HG03066 (cell line): ENCODE data around the gene CDON.
"Not testable (repeated sequence)": the region's sequence is repeated elsewhere in the genome, so short reads cannot be mapped to it uniquely, and the experiment has no call there.

ENCODE experiments used
- ATAC-seq: cut with Tn5 transposase; IDR thresholded peaks from one replicate; pipeline ENCODE4 v1.9.1; 2021; ENCODE audit warnings: low read depth; ENCODE audit not compliant: unreplicated experiment

CDON gene

GRCh38 chr11:125931116-125931515, 131.6 kb downstream of the CDON start:
- ATAC-seq: no peak

- ATAC-seq: no peak
Measured at GRCh38 chr11:125930076-125930450, 132.6 kb downstream of the CDON start.

GRCh38 chr11:125929445-125930075, 133.1 kb downstream of the CDON start:
- ATAC-seq: no peak

- ATAC-seq: no peak
Measured at GRCh38 chr11:125926682-125927081, 136.0 kb downstream of the CDON start.

GRCh38 chr11:125925804-125926203, 136.9 kb downstream of the CDON start:
- no peak for ATAC-seq

GRCh38 chr11:125925247-125925740, 137.4 kb downstream of the CDON start:
- ATAC-seq: no peak

GRCh38 chr11:125924384-125925007, 138.2 kb downstream of the CDON start:
- ATAC-seq: no peak

GRCh38 chr11:125923633-125924032, 139.0 kb downstream of the CDON start:
- ATAC-seq: no peak

- ATAC-seq: no peak
Measured at GRCh38 chr11:125923012-125923579, 139.6 kb downstream of the CDON start.

- ATAC-seq: no peak
Measured at GRCh38 chr11:125922156-125922555, 140.5 kb downstream of the CDON start.

- no peak for ATAC-seq
Measured at GRCh38 chr11:125921042-125921441, 141.6 kb downstream of the CDON start.

GRCh38 chr11:125918140-125918840, 144.4 kb downstream of the CDON start:
- no peak for ATAC-seq

GRCh38 chr11:125916683-125917347, 145.9 kb downstream of the CDON start:
- ATAC-seq: no peak

- ATAC-seq: not testable (repeated sequence)
Measured at GRCh38 chr11:125914601-125915000, 148.1 kb downstream of the CDON start.

GRCh38 chr11:125910226-125910849, 152.3 kb downstream of the CDON start:
- no peak for ATAC-seq
